GM19395 (cell line): Measurements from ENCODE around the gene FAT4.

ENCODE experiments used
- ATAC-seq: cut with Tn5 transposase; IDR thresholded peaks from one replicate; pipeline ENCODE4 v1.9.1; 2021; ENCODE audit warnings: mild to moderate bottlenecking, moderate library complexity; ENCODE audit not compliant: unreplicated experiment

The FAT4 gene

GRCh38 chr4:125316401-125316790, 1.6 kb downstream of the FAT4 start:
- ATAC-seq: no peak

DNA sequence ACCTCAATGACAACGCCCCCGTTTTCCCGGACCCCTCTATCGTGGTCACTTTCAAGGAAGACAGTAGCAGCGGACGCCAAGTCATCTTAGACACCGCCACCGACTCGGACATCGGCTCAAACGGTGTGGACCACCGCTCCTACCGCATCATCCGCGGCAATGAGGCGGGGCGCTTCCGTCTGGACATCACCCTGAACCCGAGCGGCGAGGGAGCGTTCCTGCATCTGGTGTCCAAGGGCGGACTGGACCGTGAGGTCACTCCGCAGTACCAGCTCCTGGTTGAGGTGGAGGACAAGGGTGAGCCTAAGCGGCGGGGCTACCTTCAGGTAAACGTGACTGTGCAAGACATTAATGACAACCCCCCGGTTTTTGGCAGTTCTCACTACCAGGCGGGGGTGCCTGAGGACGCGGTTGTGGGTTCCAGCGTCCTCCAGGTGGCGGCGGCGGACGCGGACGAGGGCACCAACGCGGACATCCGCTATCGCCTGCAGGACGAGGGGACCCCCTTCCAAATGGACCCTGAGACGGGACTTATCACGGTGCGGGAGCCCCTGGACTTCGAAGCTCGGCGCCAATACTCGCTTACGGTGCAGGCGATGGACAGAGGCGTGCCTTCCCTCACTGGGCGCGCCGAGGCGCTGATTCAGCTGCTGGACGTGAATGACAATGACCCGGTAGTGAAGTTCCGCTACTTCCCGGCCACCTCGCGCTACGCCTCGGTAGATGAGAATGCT, 2.2 kb downstream of the FAT4 start:
- no peak for ATAC-seq

DNA sequence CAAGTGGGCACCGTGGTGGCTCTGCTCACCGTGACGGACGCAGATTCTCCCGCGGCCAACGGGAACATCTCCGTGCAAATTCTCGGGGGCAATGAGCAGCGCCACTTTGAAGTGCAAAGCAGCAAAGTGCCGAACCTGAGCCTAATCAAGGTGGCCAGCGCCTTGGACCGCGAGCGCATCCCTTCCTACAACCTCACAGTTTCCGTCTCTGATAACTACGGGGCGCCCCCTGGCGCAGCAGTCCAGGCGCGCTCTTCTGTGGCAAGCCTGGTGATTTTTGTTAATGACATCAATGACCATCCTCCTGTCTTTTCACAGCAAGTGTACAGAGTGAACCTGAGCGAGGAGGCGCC, 2.7 kb downstream of the FAT4 start:
- no peak for ATAC-seq

DNA sequence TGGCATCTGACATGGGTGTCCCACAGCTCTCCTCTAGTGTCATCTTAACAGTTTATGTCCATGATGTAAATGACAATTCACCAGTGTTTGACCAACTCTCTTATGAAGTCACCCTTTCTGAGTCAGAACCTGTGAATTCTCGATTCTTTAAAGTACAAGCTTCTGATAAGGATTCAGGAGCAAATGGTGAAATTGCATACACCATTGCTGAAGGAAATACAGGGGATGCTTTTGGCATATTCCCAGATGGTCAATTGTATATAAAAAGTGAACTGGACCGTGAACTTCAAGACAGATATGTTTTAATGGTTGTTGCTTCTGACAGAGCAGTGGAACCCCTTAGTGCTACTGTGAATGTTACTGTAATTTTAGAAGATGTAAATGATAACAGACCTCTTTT, 4.6 kb downstream of the FAT4 start:
- ATAC-seq: no peak

DNA sequence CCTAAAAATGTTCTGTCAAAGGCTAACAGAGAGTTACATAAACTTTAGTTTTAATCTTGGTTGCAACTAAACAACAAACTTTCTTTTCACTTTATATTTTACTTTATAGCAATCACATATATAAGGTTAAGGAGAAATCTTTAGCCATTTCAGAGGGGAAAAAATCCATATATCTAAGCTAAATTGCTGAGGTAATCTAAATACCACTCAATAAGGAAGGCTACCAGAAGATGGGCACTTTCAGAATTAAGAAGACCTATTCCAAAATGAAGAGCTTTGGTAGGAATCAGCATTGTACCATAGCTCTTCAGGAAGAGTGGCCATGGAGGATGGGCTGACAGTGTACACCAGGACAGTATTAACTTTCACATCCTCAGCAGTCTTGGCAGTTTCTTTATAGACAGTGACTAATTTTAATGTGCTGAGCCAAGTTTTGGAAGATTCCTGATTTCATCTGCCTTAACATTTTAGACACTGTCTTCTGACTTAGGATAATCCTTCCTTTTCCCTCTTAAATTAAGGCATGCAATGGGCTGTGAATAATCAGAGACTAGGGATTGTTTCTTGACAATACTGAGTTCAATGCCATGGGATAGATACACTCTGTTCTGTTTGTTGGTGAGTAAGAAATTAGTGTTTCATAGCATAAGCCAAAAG, 7.1 kb downstream of the FAT4 start:
- ATAC-seq: no peak

DNA sequence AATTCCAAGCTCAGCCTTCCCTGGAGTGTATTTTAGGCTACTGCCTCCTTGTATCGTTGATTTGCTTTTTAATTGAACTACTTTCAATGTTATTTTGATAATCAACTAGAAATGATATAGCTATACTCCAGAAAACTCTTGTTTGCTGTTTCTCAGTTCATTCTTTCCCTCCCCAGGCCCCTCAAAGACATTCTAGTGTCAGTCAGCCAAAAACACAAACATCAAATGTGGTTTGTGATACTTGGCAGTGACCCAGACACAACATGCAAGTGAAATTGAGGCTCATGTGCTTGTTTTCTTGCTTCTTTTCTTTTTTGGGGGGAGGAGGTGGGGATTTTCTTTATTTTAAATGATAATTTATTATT, 7.6 kb downstream of the FAT4 start:
- ATAC-seq: no peak

GRCh38 chr4:125323654-125324053, 8.9 kb downstream of the FAT4 start:
- ATAC-seq: no peak

- ATAC-seq: no peak
These were observed 11.0 kb downstream of the FAT4 start for GRCh38 chr4:125325733-125326132.

GRCh38 chr4:125331116-125331515, 16.4 kb downstream of the FAT4 start:
- ATAC-seq: no peak

- ATAC-seq: no peak
These were observed 20.2 kb downstream of the FAT4 start for GRCh38 chr4:125334926-125335325.

DNA sequence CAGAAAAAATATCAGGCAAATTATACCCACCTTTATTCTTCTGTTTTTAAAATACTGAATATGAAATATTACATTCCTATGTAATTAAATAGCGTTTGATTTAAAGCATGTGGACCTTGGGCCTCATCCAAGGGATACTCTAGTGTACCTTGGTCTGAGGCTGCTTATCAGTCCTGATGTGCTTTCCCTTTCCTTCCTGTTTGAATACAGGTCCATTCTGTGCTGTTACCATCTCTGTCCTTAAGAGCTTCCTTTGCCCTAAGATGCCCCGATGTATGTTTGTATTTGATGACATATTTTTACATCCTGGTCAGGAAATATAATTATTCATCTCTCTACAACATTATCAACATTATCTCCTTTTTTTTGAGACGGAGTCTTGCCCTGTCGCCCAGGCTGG, 24.1 kb downstream of the FAT4 start:
- no peak for ATAC-seq

DNA sequence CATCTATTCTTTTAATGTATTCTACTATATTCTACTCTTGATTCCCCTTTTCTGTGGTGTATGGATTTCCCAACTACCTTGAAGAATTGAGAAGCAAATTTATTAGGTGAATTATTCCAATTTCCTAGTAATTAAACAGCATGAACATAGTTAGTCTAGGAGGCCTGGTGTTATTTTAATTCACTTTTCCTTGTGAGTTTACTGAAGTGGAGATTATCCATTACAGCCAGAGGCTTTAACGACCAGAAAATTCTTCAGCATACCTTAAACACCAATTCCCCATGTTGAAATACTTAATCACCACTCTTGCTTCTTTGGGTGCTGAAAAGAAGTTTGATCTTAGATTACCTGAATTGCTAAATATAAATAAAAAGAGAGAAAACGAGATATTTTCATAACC, 29.4 kb downstream of the FAT4 start:
- ATAC-seq: no peak

GRCh38 chr4:125346616-125347015, 31.9 kb downstream of the FAT4 start:
- no peak for ATAC-seq

GRCh38 chr4:125350470-125351135, 35.8 kb downstream of the FAT4 start:
- no peak for ATAC-seq

- ATAC-seq: no peak
These were observed 37.8 kb downstream of the FAT4 start for GRCh38 chr4:125352521-125352920.

GRCh38 chr4:125353131-125353530, 38.4 kb downstream of the FAT4 start:
- ATAC-seq: no peak

GRCh38 chr4:125355791-125356190, 41.0 kb downstream of the FAT4 start:
- ATAC-seq: no peak

- ATAC-seq: no peak
These were observed 42.9 kb downstream of the FAT4 start for GRCh38 chr4:125357675-125358074.

DNA sequence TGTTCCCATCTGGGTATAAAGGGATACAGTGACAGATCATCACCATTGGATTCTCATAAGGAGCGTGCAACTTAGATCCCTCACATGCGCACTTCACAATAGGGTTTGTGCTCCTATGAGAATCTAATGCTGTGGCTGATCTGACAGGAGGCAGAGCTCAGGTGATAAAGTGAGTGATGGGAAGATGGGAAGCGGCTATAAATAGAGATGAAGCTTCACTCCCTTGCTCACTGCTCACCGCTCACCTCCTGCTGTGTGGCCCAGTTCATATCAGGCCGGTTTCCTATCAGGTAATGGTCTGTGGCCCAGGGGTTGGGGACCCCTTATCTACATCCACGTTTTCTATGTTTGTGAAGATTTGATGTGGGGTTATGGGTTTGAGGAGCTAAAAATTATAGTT, 43.7 kb downstream of the FAT4 start:
- no peak for ATAC-seq

GRCh38 chr4:125359363-125359762, 44.6 kb downstream of the FAT4 start:
- no peak for ATAC-seq

DNA sequence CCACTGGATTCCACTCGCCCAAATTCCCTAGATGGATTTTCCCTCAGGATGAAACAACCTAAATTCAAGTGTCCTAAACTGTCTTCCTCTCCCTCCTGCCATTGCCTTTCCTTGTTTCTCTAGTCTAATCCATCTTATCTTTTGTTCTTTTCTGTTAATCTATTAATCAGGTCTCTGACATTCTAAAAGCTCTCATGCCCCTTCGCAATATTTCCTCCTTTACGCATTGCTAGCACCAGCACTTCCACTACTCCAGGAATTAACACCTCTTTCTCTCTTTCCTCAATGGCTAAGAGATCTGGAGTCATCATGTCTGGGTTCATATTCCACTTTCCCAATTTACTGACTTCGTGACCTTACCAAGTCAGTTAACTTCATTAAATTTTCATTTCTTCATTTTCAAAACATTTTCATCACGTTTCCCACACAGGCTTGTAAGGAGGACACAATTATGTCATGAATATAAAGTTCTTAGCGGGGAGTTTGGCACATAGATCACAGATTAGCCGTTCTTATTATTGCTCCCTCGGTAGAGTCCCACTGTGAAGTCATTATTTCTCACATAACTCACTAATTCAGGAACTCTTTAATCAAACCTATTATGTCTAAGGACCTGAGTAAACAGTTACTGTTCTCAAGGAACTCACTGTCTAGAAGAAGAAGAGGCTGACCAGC, 45.3 kb downstream of the FAT4 start:
- no peak for ATAC-seq

- ATAC-seq: no peak
These were observed 46.0 kb downstream of the FAT4 start for GRCh38 chr4:125360727-125361126.
